Lung (tissue), 12 donors: ENCODE measurements around the gene PDGFD. TPM values are rescaled to one million over a fixed set of nuclear protein-coding genes. Genes with fewer than 3 reads are reported as not detected.

Source experiments
- ATAC-seq: fragments of 200-7000 bp; cut with Tn5 transposase; one replicate; pipeline ENCODE4 v1.9.1; 2020; ENCODE audit warnings: moderate number of reproducible peaks; ENCODE audit not compliant: insufficient read depth, low FRiP score
- DNase-seq, 3 donors: peaks; one replicate each; pipeline ENCODE4 v3.0.0-alpha.2; 2013 to 2017
- H3K27ac ChIP-seq, 2 donors: one replicate each; pipeline ENCODE4 v1.5.1; 2013; ENCODE audit warnings: mild to moderate bottlenecking in 2 of 2, moderate library complexity in 2 of 2, control low read depth in 1 of 2, inconsistent platforms in 1 of 2, low read depth in 1 of 2, low read length in 1 of 2
- H3K27me3 ChIP-seq, 3 donors: one replicate each; pipeline ENCODE4 v1.5.1; 2013; ENCODE audit warnings: low read length in 2 of 3; ENCODE audit not compliant: control insufficient read depth in 3 of 3, insufficient read depth in 3 of 3
- H3K36me3 ChIP-seq, 4 donors: one replicate each; pipeline ENCODE4 v1.5.1; 2013; ENCODE audit warnings: low read length in 4 of 4, mild to moderate bottlenecking in 1 of 4, moderate library complexity in 1 of 4; ENCODE audit not compliant: control insufficient read depth in 4 of 4, insufficient read depth in 4 of 4
- H3K4me1 ChIP-seq, 5 donors: one replicate each; pipeline ENCODE4 v1.5.1; 2013; ENCODE audit warnings: low read length in 5 of 5, mild to moderate bottlenecking in 2 of 5, moderate library complexity in 1 of 5; ENCODE audit not compliant: control insufficient read depth in 5 of 5, insufficient read depth in 5 of 5
- H3K4me3 ChIP-seq: one replicate; pipeline ENCODE4 v1.5.1; 2013; ENCODE audit warnings: mild to moderate bottlenecking, control low read depth, moderate library complexity
- H3K9ac ChIP-seq, 2 donors: one replicate each; pipeline ENCODE4 v1.5.1; 2013; ENCODE audit warnings: low read length in 2 of 2, control low read depth in 1 of 2; ENCODE audit not compliant: insufficient read depth in 1 of 2
- H3K9me3 ChIP-seq, 4 donors: one replicate each; pipeline ENCODE4 v1.5.1; 2013; ENCODE audit warnings: low read length in 3 of 4, mild to moderate bottlenecking in 1 of 4, moderate library complexity in 1 of 4; ENCODE audit not compliant: control insufficient read depth in 4 of 4, insufficient read depth in 3 of 4
- WGBS, 2 donors: extraction: QIAGEN DNeasy Blood & Tissue Kit; methylation state at CpG; one replicate each; pipeline ENCODE4 v1.1.7; 2013; 5-methylcytosine and 5-hydroxymethylcytosine counted together
- polyA plus RNA-seq, 2 donors: library from polyadenylated mRNA; stranded (reverse); fragments of 200-250 nt; gene quantifications; one replicate each; pipeline ENCODE4 v1.2.1, GENCODE V29; 2013
- total RNA-seq, 2 donors: library from RNA; depleted of rRNA in 1 of 2; stranded (reverse); fragments of >200 nt in 1 of 2; gene quantifications; one replicate each; pipeline ENCODE4 v1.2.1, GENCODE V29; 2014 to 2021
- TF ChIP-seq, protein P1 (sequence below): IDR thresholded peaks from 2 replicates; pipeline ENCODE4 v1.5.1; 2012; ENCODE audit warnings: mild to moderate bottlenecking; ENCODE audit errors: control extremely low read depth, extremely low read depth
- donor health status: control.
- donor health status: control.
- donor health status: Bipolar disorder and iron deficiency.
- donor health status: healthy.
- donor health status: DM: yes; HTN: yes; CAD: no.

Gene PDGFD
- total and polyA plus RNA-seq, 4 donors, result 0.71 to 10.6 (median 1.4) TPM

DNA sequence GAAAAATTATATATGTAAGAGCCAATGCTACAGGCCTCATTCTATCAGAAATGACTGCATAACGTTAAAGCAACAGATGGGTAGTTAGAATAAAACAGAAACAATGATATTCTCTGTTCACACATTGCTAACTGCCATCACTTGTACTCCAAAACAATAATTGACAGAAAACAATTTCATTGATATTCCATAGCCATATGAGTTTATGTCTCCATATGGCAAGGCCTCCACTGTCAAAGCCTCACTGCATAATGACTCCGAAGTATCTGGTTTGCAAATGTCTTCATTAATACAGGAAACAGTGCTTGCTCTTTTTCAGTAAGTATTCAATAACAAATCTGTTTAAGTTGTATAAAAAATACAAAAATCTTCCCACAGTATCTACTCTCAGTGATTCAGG lies 117.6 kb downstream of the PDGFD start:
- H3K27me3 ChIP-seq, result no peaks in the 10 kb centered on the region
- 98 to 100% methylated on average over 2 of the region's 2 CpGs for WGBS, 2 donors
- no peak overlapping the region for H3K9ac ChIP-seq
- no peak for DNase-seq
- H3K4me1 ChIP-seq, result no peaks in the 10 kb centered on the region
- TF ChIP-seq, protein P1, sequence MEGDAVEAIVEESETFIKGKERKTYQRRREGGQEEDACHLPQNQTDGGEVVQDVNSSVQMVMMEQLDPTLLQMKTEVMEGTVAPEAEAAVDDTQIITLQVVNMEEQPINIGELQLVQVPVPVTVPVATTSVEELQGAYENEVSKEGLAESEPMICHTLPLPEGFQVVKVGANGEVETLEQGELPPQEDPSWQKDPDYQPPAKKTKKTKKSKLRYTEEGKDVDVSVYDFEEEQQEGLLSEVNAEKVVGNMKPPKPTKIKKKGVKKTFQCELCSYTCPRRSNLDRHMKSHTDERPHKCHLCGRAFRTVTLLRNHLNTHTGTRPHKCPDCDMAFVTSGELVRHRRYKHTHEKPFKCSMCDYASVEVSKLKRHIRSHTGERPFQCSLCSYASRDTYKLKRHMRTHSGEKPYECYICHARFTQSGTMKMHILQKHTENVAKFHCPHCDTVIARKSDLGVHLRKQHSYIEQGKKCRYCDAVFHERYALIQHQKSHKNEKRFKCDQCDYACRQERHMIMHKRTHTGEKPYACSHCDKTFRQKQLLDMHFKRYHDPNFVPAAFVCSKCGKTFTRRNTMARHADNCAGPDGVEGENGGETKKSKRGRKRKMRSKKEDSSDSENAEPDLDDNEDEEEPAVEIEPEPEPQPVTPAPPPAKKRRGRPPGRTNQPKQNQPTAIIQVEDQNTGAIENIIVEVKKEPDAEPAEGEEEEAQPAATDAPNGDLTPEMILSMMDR, result no peak
- no peaks in the 10 kb centered on the region for H3K9me3 ChIP-seq
- no peak overlapping the region for H3K27ac ChIP-seq
- H3K4me3 ChIP-seq, result no peak overlapping the region
- no peak for ATAC-seq
- H3K36me3 ChIP-seq, result no peaks in the 10 kb centered on the region

DNA sequence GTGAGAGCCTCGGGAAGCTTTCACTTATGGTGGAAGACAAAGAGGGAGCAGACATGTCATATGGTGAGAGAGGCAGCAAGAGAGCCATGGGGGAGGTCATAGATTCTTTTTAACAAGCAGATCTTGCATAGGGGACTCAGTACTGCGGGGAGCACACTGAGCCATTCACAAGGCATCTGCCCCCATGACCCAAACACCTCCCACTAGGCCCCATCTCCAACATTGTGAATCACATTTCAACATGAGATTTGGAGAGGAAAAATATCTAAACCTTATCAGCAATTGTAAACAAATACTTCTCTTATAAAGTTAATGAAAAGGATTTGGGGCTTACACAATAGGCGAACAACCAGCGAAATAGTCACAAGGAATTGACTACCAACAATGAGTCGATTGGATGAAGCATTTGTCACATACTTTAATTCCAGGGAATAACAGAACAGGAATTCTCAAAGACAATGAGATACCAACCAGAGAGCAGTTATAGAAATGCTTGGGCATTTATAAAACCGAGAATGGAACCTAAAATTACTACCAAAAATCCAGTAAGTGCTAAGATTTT lies 120.2 kb downstream of the PDGFD start:
- Histone ChIP-seq H3K36me3 (no peaks in the 10 kb centered on the region), H3K27ac (no peak overlapping the region), H3K27me3 (no peaks in the 10 kb centered on the region), H3K4me3 (no peak overlapping the region), H3K9me3 (no peaks in the 10 kb centered on the region), H3K9ac (no peak overlapping the region), H3K4me1 (no peaks in the 10 kb centered on the region)
- 86 to 88% methylated on average over 6 of the region's 6 CpGs for WGBS, 2 donors
- TF ChIP-seq, protein P1, result no peak
- no peak for DNase-seq
- no peak for ATAC-seq

DNA sequence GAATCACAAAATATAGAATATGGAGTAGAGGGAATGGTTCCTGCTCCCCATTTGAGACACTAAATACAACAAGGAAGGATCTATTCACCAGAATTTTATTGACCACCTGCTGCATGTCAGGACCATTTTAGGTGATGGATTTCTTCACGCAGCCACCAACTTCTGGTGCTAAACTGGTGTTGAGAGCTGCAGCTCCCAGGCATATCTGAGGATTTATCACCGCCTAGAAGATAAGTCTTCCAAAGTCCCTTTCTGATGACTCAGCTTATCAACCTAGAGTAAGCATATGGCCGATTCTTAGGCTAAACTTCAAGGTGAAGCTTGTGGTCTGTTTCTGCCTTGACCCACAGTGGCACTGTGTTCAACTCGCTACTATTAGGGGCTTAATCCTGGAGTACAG lies 120.8 kb downstream of the PDGFD start:
- TF ChIP-seq, protein P1, result no peak
- ATAC-seq, result no peak
- no peak for DNase-seq
- Histone ChIP-seq H3K9me3 (no peaks in the 10 kb centered on the region), H3K36me3 (no peaks in the 10 kb centered on the region), H3K4me1 (no peaks in the 10 kb centered on the region), H3K27ac (no peak overlapping the region), H3K9ac (no peak overlapping the region), H3K27me3 (no peaks in the 10 kb centered on the region), H3K4me3 (no peak overlapping the region)
- WGBS, 2 donors, result 82 to 88% methylated on average over 4 of the region's 4 CpGs

DNA sequence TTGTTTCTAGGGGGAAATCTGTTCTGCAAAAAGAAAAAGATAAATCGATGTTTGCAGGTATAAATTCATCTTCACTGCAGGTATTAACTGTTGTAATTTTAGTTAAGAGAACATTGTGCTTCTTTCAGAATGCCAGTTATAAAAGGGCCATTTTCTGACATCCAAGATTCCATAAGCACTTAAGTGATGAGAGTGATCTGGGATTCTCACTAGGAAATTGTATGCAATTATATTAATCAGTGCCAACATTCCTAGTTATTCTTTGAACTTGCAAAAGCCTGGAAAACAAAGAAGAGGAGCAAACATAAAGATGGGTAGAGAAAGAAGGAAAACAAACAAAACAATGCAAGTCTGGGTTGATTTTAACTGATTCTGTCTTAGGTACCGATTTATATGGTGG lies 122.2 kb downstream of the PDGFD start:
- Histone ChIP-seq H3K4me1 (no peaks in the 10 kb centered on the region), H3K36me3 (no peaks in the 10 kb centered on the region), H3K4me3 (no peak overlapping the region), H3K9ac (no peak overlapping the region), H3K27ac (no peak overlapping the region), H3K9me3 (peaks cover 0 to 3% (median 0%) of the 10 kb centered on the region in 4 donors), H3K27me3 (no peaks in the 10 kb centered on the region)
- DNase-seq, result no peak
- TF ChIP-seq, protein P1, result no peak
- ATAC-seq, result no peak
- 89 to 95% methylated on average over 2 of the region's 2 CpGs for WGBS, 2 donors
